Measurements from ENCODE around the gene MGP.

GRCh38 chr12:14902465-14902864 is 16.8 kb upstream of the MGP start:
- TF ChIP-seq POLR2A (IDR thresholded peaks at IDR 0.05) = no peak
- TF ChIP-seq CTCF (IDR thresholded peaks at IDR 0.05) = no peak
